ENCODE results near the gene CDK14.

The CDK14 gene

GRCh38 chr7:91242097-91242844 lies 646.1 kb downstream of the CDK14 start:
- no peak for DNase-seq

DNA sequence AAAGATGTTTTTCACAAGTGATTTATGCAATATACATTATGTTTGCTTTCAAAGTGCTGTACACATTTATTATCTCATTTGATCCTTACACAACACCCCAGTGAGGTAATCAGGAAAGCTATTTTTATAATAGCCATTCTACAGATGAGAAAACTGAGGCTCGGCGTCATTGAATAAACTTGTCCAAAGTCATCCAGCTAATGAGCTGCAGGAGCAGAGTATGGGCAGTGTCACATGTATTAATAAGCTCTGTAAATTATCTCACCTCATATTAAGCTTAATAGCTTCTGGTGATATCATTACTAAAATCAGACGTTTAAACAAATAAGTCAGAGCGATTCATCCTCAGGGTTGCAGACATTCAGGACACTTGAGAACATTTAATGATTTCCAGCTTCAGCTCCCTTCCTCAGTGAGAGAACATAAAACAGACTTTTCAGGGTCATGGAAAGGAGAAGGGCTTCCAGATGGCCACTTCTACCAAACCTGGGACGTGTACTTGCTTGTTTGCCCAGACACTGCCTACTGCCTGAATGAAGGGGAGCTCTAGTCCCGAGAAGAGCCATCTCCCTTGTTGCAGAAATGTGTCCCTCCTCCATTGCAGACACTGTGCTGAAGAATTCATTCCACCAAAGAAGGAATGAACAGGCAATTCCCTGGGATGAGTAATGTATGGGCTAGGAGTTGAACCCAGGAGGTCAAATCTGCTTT lies 647.6 kb downstream of the CDK14 start:
- DNase-seq, result no peak

- no peak for DNase-seq
Observed at GRCh38 chr7:91247500-91247899, 651.4 kb downstream of the CDK14 start.

- no peak for DNase-seq
Observed at GRCh38 chr7:91248996-91249395, 652.9 kb downstream of the CDK14 start.

DNA sequence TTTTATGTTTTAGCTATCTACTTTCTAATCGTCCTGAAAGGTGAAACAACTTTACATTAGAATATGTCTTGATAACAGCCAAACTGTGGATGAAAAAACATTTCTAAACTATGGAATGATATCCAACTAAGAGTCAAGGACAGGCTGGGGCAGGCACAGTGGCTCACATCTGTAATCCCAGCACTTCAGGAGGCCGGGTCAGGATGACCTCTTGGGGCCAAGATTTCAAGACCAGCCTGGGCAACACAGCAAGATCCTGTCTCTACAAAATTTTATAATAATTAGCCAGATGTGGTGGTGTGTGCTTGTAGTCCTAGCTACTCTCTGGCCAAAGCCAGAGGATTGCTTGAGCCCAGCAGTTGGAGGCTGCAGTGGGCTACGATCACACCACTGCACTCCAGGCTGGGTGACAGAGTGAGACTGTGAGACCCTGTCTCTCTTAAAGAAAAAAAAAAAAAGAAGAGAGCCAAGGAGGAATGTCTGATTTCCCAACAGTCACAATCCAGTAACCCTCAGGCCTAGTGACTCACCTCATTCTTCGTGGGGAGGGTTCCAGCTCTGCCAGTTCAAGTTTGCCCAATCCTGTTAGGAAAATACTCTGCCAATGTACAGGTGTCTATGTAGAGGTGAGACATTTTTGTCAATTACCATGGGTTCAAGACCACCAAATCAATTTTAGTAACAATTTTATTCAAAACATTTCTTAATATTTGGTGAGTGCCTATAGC lies 653.5 kb downstream of the CDK14 start:
- DNase-seq, result no peak

- DNase-seq, result no peak
Observed at GRCh38 chr7:91250706-91251105, 654.6 kb downstream of the CDK14 start.

DNA sequence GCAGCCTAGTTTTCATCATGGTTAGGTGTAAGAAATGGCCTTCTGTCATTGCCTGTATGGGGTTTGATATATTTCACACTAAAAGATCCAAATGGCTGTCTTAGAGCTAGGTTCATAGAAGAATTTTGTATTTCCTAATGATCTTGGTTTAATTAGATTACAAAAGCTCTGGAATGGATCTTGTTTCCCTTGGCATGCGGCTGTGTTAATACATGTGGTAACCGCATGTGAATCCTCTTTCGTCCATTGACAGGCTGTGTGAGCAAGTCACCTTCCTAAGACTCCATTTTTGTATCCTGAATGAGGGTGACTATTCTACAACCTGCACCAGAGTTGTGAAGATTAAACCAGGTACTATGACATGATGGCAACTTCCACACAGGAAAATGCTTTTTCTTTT lies 655.8 kb downstream of the CDK14 start:
- DNase-seq, result no peak

Data from activated CD8-positive, alpha-beta memory T cell treated with anti-CD3 and anti-CD28 coated beads, Interleukin-2, amount 50 U/mL, for 48 hours (primary cell).